DND-41 (cell line): ENCODE data around the gene CCDC160.

Experiments used
- ATAC-seq: fragments of 200-7000 bp; cut with Tn5 transposase; 3 replicates; pipeline ENCODE4 v1.9.1; 2021; ENCODE audit warnings: low read depth; ENCODE audit not compliant: insufficient read depth
- DNase-seq: peaks from one replicate; pipeline ENCODE4 v3.0.0-alpha.2; 2020
- H2AFZ ChIP-seq: 2 replicates; pipeline ENCODE4 v1.6.0; 2012; ENCODE audit warnings: low read depth, low read length
- H3K27ac ChIP-seq: 2 replicates; pipeline ENCODE4 v1.5.1; 2012; ENCODE audit warnings: low read length, inconsistent platforms
- H3K27me3 ChIP-seq: fragments of 200-600 bp; sonication (generic); 2 replicates; pipeline ENCODE4 v1.6.0; 2012; ENCODE audit warnings: low read length, mild to moderate bottlenecking, inconsistent platforms; ENCODE audit not compliant: insufficient read depth, poor library complexity
- H3K36me3 ChIP-seq: 2 replicates; pipeline ENCODE4 v1.5.1; 2012; ENCODE audit warnings: low read length, inconsistent platforms; ENCODE audit not compliant: insufficient read depth
- H3K4me1 ChIP-seq: 2 replicates; pipeline ENCODE4 v1.5.1; 2012; ENCODE audit warnings: mild to moderate bottlenecking, low read length; ENCODE audit not compliant: insufficient read depth
- H3K4me2 ChIP-seq: 2 replicates; pipeline ENCODE4 v1.6.0; 2012; ENCODE audit warnings: mild to moderate bottlenecking, moderate library complexity, low read length, inconsistent platforms; ENCODE audit not compliant: insufficient read depth
- H3K4me3 ChIP-seq, 2 experiments: fragments of 200-600 bp in 1 of 2; shearing (Covaris generic) in 1 of 2; 2 replicates each; pipeline ENCODE4 v1.5.1; 2012 to 2016; ENCODE audit warnings: inconsistent platforms in 2 of 2, low read length in 2 of 2, mild to moderate bottlenecking in 2 of 2, low read depth in 1 of 2, moderate library complexity in 1 of 2
- H3K79me2 ChIP-seq: 2 replicates; pipeline ENCODE4 v1.6.0; 2012; ENCODE audit warnings: low read length, inconsistent platforms; ENCODE audit not compliant: insufficient read depth
- H3K9ac ChIP-seq: 2 replicates; pipeline ENCODE4 v1.6.0; 2012; ENCODE audit warnings: low read depth, mild to moderate bottlenecking, inconsistent platforms, low read length, moderate library complexity
- H3K9me3 ChIP-seq: 2 replicates; pipeline ENCODE4 v1.5.1; 2012; ENCODE audit warnings: low read length, moderate library complexity, mild to moderate bottlenecking, inconsistent platforms; ENCODE audit not compliant: insufficient read depth, severe bottlenecking
- H4K20me1 ChIP-seq: 2 replicates; pipeline ENCODE4 v1.6.0; 2012; ENCODE audit warnings: low read length; ENCODE audit not compliant: insufficient read depth
- EZH2 ChIP-seq: IDR thresholded peaks from 3 replicates; pipeline ENCODE4 v1.6.1; 2012; ENCODE audit warnings: borderline replicate concordance, low read depth, mild to moderate bottlenecking, moderate library complexity, low read length, inconsistent platforms; ENCODE audit not compliant: severe bottlenecking
- TF ChIP-seq, protein P1 (sequence below): IDR thresholded peaks from 2 replicates; pipeline ENCODE4 v1.5.1; 2012; ENCODE audit warnings: borderline replicate concordance, low read length, moderate library complexity, mild to moderate bottlenecking; ENCODE audit not compliant: poor library complexity, severe bottlenecking; ENCODE audit errors: extremely low read depth

Gene CCDC160

GRCh38 chrX:134239016-134239415 lies 2.0 kb downstream of the CCDC160 start:
- no peaks in the 10 kb centered on the region for H4K20me1 ChIP-seq
- H3K4me2 ChIP-seq: no peak overlapping the region
- no peak overlapping the region for H2AFZ ChIP-seq
- TF ChIP-seq, protein P1, sequence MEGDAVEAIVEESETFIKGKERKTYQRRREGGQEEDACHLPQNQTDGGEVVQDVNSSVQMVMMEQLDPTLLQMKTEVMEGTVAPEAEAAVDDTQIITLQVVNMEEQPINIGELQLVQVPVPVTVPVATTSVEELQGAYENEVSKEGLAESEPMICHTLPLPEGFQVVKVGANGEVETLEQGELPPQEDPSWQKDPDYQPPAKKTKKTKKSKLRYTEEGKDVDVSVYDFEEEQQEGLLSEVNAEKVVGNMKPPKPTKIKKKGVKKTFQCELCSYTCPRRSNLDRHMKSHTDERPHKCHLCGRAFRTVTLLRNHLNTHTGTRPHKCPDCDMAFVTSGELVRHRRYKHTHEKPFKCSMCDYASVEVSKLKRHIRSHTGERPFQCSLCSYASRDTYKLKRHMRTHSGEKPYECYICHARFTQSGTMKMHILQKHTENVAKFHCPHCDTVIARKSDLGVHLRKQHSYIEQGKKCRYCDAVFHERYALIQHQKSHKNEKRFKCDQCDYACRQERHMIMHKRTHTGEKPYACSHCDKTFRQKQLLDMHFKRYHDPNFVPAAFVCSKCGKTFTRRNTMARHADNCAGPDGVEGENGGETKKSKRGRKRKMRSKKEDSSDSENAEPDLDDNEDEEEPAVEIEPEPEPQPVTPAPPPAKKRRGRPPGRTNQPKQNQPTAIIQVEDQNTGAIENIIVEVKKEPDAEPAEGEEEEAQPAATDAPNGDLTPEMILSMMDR: no peak
- TF ChIP-seq EZH2: no peak
- no peak overlapping the region for H3K27ac ChIP-seq
- ATAC-seq: no peak
- no peak for DNase-seq
- H3K9ac ChIP-seq: no peak overlapping the region
- H3K9me3 ChIP-seq: no peaks in the 10 kb centered on the region
- no peak overlapping the region for H3K4me3 ChIP-seq
- H3K79me2 ChIP-seq: no peaks in the 10 kb centered on the region
- H3K4me1 ChIP-seq: no peaks in the 10 kb centered on the region
- no peaks in the 10 kb centered on the region for H3K36me3 ChIP-seq
- no peaks in the 10 kb centered on the region for H3K27me3 ChIP-seq

GRCh38 chrX:134240209-134240608 lies 3.2 kb downstream of the CCDC160 start:
- ATAC-seq (no peak), DNase-seq (no peak)
- H3K9me3 ChIP-seq: no peaks in the 10 kb centered on the region
- H2AFZ ChIP-seq: no peak overlapping the region
- no peak overlapping the region for H3K4me2 ChIP-seq
- H3K27me3 ChIP-seq: no peaks in the 10 kb centered on the region
- no peak overlapping the region for H3K4me3 ChIP-seq
- no peaks in the 10 kb centered on the region for H3K4me1 ChIP-seq
- no peaks in the 10 kb centered on the region for H4K20me1 ChIP-seq
- TF ChIP-seq, protein P1: no peak
- no peak for TF ChIP-seq EZH2
- H3K27ac ChIP-seq: no peak overlapping the region
- no peaks in the 10 kb centered on the region for H3K36me3 ChIP-seq
- no peaks in the 10 kb centered on the region for H3K79me2 ChIP-seq
- no peak overlapping the region for H3K9ac ChIP-seq

- Histone ChIP-seq H3K27me3 (no peaks in the 10 kb centered on the region), H3K4me1 (no peaks in the 10 kb centered on the region), H3K4me2 (no peak overlapping the region), H3K36me3 (no peaks in the 10 kb centered on the region), H3K4me3 (no peak overlapping the region), H2AFZ (no peak overlapping the region), H4K20me1 (no peaks in the 10 kb centered on the region), H3K9ac (no peak overlapping the region), H3K79me2 (no peaks in the 10 kb centered on the region), H3K27ac (no peak overlapping the region), H3K9me3 (no peaks in the 10 kb centered on the region)
- ATAC-seq (no peak), DNase-seq (no peak)
- no peak for TF ChIP-seq EZH2
- TF ChIP-seq, protein P1: no peak
These were observed 5.1 kb downstream of the CCDC160 start for GRCh38 chrX:134241960-134242619.
